SK-N-MC (cell line): ENCODE measurements around the gene WDR70.
"Not testable (repeated sequence)": the region's sequence is repeated elsewhere in the genome, so short reads cannot be mapped to it uniquely, and the experiment has no call there.

Source experiments
- DNase-seq: peaks from one replicate; pipeline ENCODE4 v3.0.0-alpha.2; 2011; ENCODE audit warnings: low read depth, low spot score
- H3K27ac ChIP-seq: fragments of 200-600 bp; sonication (generic); 2 replicates; pipeline ENCODE4 v1.5.1; 2016; ENCODE audit warnings: mixed run types
- H3K36me3 ChIP-seq: fragments of 200-600 bp; sonication (generic); 2 replicates; pipeline ENCODE4 v1.6.1; 2017; ENCODE audit warnings: antibody characterized with exemption, low read length, mixed read lengths; ENCODE audit not compliant: insufficient read depth
- H3K4me3 ChIP-seq: fragments of 200-600 bp; sonication (generic); 2 replicates; pipeline ENCODE4 v1.5.1; 2016
- H3K9ac ChIP-seq: fragments of 200-600 bp; sonication (generic); 2 replicates; pipeline ENCODE4 v1.8.0; 2017; ENCODE audit warnings: mixed run types, mixed read lengths; ENCODE audit not compliant: insufficient read length
- H3K9me3 ChIP-seq: fragments of 200-600 bp; sonication (generic); 2 replicates; pipeline ENCODE4 v1.6.1; 2017; ENCODE audit warnings: low read depth, mild to moderate bottlenecking, antibody characterized with exemption, low read length, moderate library complexity, mixed read lengths
- EZH2 ChIP-seq: fragments of 200-600 bp; sonication (generic); IDR thresholded peaks from one replicate; pipeline ENCODE4 v1.6.1; 2017; ENCODE audit warnings: antibody characterized with exemption
- FOXP2 ChIP-seq: optimal IDR thresholded peaks from 2 replicates; pipeline ENCODE3; 2011; ENCODE audit warnings: mild to moderate bottlenecking, moderate library complexity; ENCODE audit not compliant: insufficient read depth; ENCODE audit errors: extremely low read length, control extremely low read depth
- POLR2AphosphoS5 ChIP-seq: IDR thresholded peaks from 2 replicates; pipeline ENCODE4 v1.6.1; 2012; ENCODE audit warnings: mild to moderate bottlenecking, low read depth, low read length, borderline replicate concordance

WDR70 gene

GRCh38 chr5:37665889-37666288 lies 286.8 kb downstream of the WDR70 start:
- DNase-seq: no peak
- H3K9me3 ChIP-seq: no peaks in the 10 kb centered on the region
- TF ChIP-seq FOXP2 (no peak), POLR2AphosphoS5 (no peak), EZH2 (no peak)
- no peak overlapping the region for H3K9ac ChIP-seq
- H3K27ac ChIP-seq: no peak overlapping the region
- no peak overlapping the region for H3K4me3 ChIP-seq
- H3K36me3 ChIP-seq: no peaks in the 10 kb centered on the region

GRCh38 chr5:37667430-37667829 lies 288.3 kb downstream of the WDR70 start:
- DNase-seq: no peak
- TF ChIP-seq FOXP2 (no peak), POLR2AphosphoS5 (no peak), EZH2 (no peak)

GRCh38 chr5:37667846-37668245 lies 288.7 kb downstream of the WDR70 start:
- H3K27ac ChIP-seq: no peak overlapping the region
- H3K9ac ChIP-seq: no peak overlapping the region
- no peak for DNase-seq
- no peak overlapping the region for H3K4me3 ChIP-seq
- no peaks in the 10 kb centered on the region for H3K36me3 ChIP-seq
- no peaks in the 10 kb centered on the region for H3K9me3 ChIP-seq
- TF ChIP-seq POLR2AphosphoS5: no peak
- TF ChIP-seq FOXP2: no peak
- no peak for TF ChIP-seq EZH2

More at GRCh38 chr5:37667430-37667829, 288.3 kb downstream of the WDR70 start:
- Histone ChIP-seq H3K36me3 (no peaks in the 10 kb centered on the region), H3K4me3 (no peak overlapping the region), H3K27ac (no peak overlapping the region), H3K9me3 (no peaks in the 10 kb centered on the region), H3K9ac (no peak overlapping the region)

GRCh38 chr5:37668524-37669047 lies 289.5 kb downstream of the WDR70 start:
- Histone ChIP-seq H3K36me3 (no peaks in the 10 kb centered on the region), H3K9me3 (no peaks in the 10 kb centered on the region), H3K4me3 (no peak overlapping the region), H3K27ac (no peak overlapping the region), H3K9ac (no peak overlapping the region)
- no peak for DNase-seq
- TF ChIP-seq POLR2AphosphoS5 (no peak), EZH2 (no peak), FOXP2 (no peak)

- H3K4me3 ChIP-seq, H3K9ac ChIP-seq, H3K27ac ChIP-seq: not testable (repeated sequence)
Measured at GRCh38 chr5:37672118-37672588, 293.0 kb downstream of the WDR70 start.

GRCh38 chr5:37674361-37674760 lies 295.2 kb downstream of the WDR70 start:
- H3K9ac ChIP-seq, H3K4me3 ChIP-seq, H3K36me3 ChIP-seq, H3K9me3 ChIP-seq, DNase-seq, H3K27ac ChIP-seq: not testable (repeated sequence)

More at GRCh38 chr5:37672118-37672588, 293.0 kb downstream of the WDR70 start:
- DNase-seq, H3K36me3 ChIP-seq, H3K9me3 ChIP-seq: not testable (repeated sequence)

- not testable (repeated sequence) for H3K36me3 ChIP-seq, H3K9ac ChIP-seq, DNase-seq, H3K27ac ChIP-seq, H3K9me3 ChIP-seq, H3K4me3 ChIP-seq
Measured at GRCh38 chr5:37679326-37679725, 300.2 kb downstream of the WDR70 start.

GRCh38 chr5:37679903-37680302 lies 300.8 kb downstream of the WDR70 start:
- not testable (repeated sequence) for DNase-seq, H3K9me3 ChIP-seq, H3K36me3 ChIP-seq

GRCh38 chr5:37683072-37683471 lies 304.0 kb downstream of the WDR70 start:
- no peak overlapping the region for H3K27ac ChIP-seq
- H3K9ac ChIP-seq: no peak overlapping the region
- DNase-seq: no peak
- no peaks in the 10 kb centered on the region for H3K36me3 ChIP-seq
- no peaks in the 10 kb centered on the region for H3K9me3 ChIP-seq
- TF ChIP-seq POLR2AphosphoS5: no peak
- no peak for TF ChIP-seq FOXP2
- no peak for TF ChIP-seq EZH2
- no peak overlapping the region for H3K4me3 ChIP-seq

More at GRCh38 chr5:37679903-37680302, 300.8 kb downstream of the WDR70 start:
- not testable (repeated sequence) for H3K9ac ChIP-seq, H3K27ac ChIP-seq, H3K4me3 ChIP-seq

- Histone ChIP-seq H3K27ac (no peak overlapping the region), H3K36me3 (no peaks in the 10 kb centered on the region), H3K9ac (no peak overlapping the region), H3K4me3 (no peak overlapping the region), H3K9me3 (no peaks in the 10 kb centered on the region)
- no peak for DNase-seq
- no peak for TF ChIP-seq FOXP2
- no peak for TF ChIP-seq POLR2AphosphoS5
- TF ChIP-seq EZH2: no peak
Measured at GRCh38 chr5:37685211-37685610, 306.1 kb downstream of the WDR70 start.
